Tibial nerve (tissue), 3 donors: ENCODE results near the gene SPINT2.

Experiments
- POLR2A ChIP-seq, 2 donors: fragments of 450-650 bp; IDR thresholded peaks; one replicate each; pipeline ENCODE4 v1.6.1; 2017; ENCODE audit warnings: antibody characterized with exemption in 2 of 2, mild to moderate bottlenecking in 2 of 2, moderate library complexity in 2 of 2
- TF ChIP-seq, protein P1 (sequence below), 5 experiments: fragments of 200-600 bp in 3 of 5; fragments of 450-650 bp in 2 of 5; sonication (generic) in 3 of 5; IDR thresholded peaks; one replicate each; pipeline ENCODE4 v1.5.1; 2016 to 2019; ENCODE audit warnings: antibody characterized with exemption in 5 of 5, mild to moderate bottlenecking in 3 of 5, moderate library complexity in 2 of 5

DNA sequence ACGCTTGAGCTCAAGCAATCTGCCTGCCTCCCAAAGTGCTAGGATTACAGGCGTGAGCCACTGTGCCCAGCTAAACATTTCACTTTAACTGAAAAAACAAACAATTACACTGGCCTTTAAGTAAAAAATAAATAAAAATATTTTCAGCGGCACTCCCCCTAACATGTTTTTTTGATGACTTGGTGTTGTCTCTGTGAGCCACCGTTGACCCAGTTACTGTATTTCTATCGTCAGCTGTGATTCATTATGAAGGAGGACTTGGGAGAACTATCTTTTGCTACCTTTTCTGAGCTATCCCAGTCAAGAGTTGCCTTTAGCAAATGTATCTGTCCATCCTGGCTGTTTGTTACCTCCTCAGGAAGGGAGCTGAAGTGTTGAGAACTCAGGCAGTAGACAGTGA lies 21.2 kb downstream of the SPINT2 start:
- TF ChIP-seq, protein P1, sequence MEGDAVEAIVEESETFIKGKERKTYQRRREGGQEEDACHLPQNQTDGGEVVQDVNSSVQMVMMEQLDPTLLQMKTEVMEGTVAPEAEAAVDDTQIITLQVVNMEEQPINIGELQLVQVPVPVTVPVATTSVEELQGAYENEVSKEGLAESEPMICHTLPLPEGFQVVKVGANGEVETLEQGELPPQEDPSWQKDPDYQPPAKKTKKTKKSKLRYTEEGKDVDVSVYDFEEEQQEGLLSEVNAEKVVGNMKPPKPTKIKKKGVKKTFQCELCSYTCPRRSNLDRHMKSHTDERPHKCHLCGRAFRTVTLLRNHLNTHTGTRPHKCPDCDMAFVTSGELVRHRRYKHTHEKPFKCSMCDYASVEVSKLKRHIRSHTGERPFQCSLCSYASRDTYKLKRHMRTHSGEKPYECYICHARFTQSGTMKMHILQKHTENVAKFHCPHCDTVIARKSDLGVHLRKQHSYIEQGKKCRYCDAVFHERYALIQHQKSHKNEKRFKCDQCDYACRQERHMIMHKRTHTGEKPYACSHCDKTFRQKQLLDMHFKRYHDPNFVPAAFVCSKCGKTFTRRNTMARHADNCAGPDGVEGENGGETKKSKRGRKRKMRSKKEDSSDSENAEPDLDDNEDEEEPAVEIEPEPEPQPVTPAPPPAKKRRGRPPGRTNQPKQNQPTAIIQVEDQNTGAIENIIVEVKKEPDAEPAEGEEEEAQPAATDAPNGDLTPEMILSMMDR (IDR thresholded peaks at IDR 0.05), result no peak
- TF ChIP-seq POLR2A (IDR thresholded peaks at IDR 0.05), result no peak
